ENCODE results near the gene DOCK4. TPM values are rescaled to one million over a fixed set of nuclear protein-coding genes. Genes with fewer than 3 reads are reported as not detected.

Gene DOCK4
- total RNA-seq, 1 experiment from 2014 or later, result 4.9 TPM

DNA sequence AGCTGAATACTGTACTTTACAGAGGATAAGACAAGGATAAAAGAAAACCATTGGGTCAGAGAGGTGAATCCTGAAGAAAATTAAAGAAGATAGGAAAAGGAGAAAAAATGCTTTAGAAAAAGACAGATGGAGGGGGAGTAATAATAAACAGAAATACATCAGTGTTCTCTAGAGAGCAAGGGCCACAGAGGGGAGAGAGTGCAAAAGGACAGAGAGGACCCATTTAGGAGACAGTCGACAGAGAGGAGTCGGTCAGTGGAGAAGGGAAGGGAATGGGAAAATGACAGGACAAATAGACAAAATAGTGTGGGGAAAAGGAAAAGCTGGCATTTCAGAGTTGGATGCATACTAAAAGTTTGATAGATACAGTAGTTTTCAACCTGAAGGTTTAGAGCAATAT, 287.0 kb downstream of the DOCK4 start:
- Mint-ChIP-seq H3K27me3 (ENCODE audit: low read depth) (no peaks in the 10 kb centered on the region), H3K27ac (peak overlapping the region in 1 of 3 experiments; percentile 18; a peak in 1 of 7 replicates), H3K4me1 (peaks cover 0 to 2% of the 10 kb centered on the region in 2 experiments; a peak in 2 of 4 replicates), H3K9me3 (no peaks in the 10 kb centered on the region), H3K36me3 (ENCODE audit: insufficient read depth in 1 of 3, low read depth in 3 of 3) (peaks cover 0 to 7% (median 0%) of the 10 kb centered on the region in 3 experiments; a peak in 3 of 7 replicates), H3K4me3 (no peak overlapping the region)
- no CpG with 5 or more reads among the region's 2 CpGs for WGBS (ENCODE audit: extremely low coverage, insufficient read length, low lambda C conversion rate)
- Histone ChIP-seq H3T11ph (ENCODE audit: low read length) (no peak overlapping the region), H3K79me1 (ENCODE audit: insufficient read depth, low read depth, low read length, poor library complexity, severe bottlenecking) (no peaks in the 10 kb centered on the region), H3K23me2 (ENCODE audit: insufficient read length, low read depth, low read length, poor library complexity, severe bottlenecking) (no peaks in the 10 kb centered on the region), H3K56ac (ENCODE audit: insufficient read length, low read depth, low read length) (no peak overlapping the region), H2AK5ac (ENCODE audit: insufficient read length, low read length) (no peak overlapping the region), H3K9me3 (ENCODE audit: control insufficient read depth, low read depth, low read length) (no peaks in the 10 kb centered on the region), H4K20me1 (ENCODE audit: control insufficient read depth, insufficient read depth, insufficient read length) (no peaks in the 10 kb centered on the region), H3K4me1 (ENCODE audit: insufficient read depth, low read length) (no peaks in the 10 kb centered on the region), H3K27me3 (ENCODE audit: insufficient read depth, low read length) (no peaks in the 10 kb centered on the region), H3K4me2 (ENCODE audit: insufficient read depth, insufficient read length, low read length) (no peak overlapping the region), H2BK5ac (ENCODE audit: insufficient read length, low read length) (no peak overlapping the region), H2BK12ac (ENCODE audit: insufficient read length, low read depth, low read length) (no peak overlapping the region), H3K18ac (ENCODE audit: insufficient read length, low read depth, low read length) (no peak overlapping the region), H3K9ac (ENCODE audit: extremely low read depth, insufficient read length, low read length) (no peak overlapping the region), H3K23ac (ENCODE audit: insufficient read length, low read depth, low read length) (no peak overlapping the region), H4K91ac (ENCODE audit: insufficient read length, low read depth, low read length) (no peak overlapping the region), H3K79me2 (ENCODE audit: insufficient read depth, low read length) (no peaks in the 10 kb centered on the region), H3K4ac (ENCODE audit: low read depth, low read length) (no peak overlapping the region), H3K27ac (ENCODE audit: insufficient read length, low read depth, low read length) (no peak overlapping the region), H4K5ac (ENCODE audit: insufficient read length, low read depth, low read length) (no peak overlapping the region), H2BK20ac (ENCODE audit: low read depth, low read length, poor library complexity, severe bottlenecking) (no peak overlapping the region), H4K8ac (replicated peaks; ENCODE audit: insufficient read length, low read depth, low read length) (no peak overlapping the region), H2AFZ (ENCODE audit: low read length) (no peak overlapping the region), H2BK15ac (ENCODE audit: low read depth, low read length) (no peak overlapping the region), H2BK120ac (ENCODE audit: low read depth, low read length, poor library complexity, severe bottlenecking) (no peak overlapping the region), H3K14ac (ENCODE audit: insufficient read depth, low read length) (no peak overlapping the region)
- DNase-seq, result no peak
- TF ChIP-seq, protein P1, sequence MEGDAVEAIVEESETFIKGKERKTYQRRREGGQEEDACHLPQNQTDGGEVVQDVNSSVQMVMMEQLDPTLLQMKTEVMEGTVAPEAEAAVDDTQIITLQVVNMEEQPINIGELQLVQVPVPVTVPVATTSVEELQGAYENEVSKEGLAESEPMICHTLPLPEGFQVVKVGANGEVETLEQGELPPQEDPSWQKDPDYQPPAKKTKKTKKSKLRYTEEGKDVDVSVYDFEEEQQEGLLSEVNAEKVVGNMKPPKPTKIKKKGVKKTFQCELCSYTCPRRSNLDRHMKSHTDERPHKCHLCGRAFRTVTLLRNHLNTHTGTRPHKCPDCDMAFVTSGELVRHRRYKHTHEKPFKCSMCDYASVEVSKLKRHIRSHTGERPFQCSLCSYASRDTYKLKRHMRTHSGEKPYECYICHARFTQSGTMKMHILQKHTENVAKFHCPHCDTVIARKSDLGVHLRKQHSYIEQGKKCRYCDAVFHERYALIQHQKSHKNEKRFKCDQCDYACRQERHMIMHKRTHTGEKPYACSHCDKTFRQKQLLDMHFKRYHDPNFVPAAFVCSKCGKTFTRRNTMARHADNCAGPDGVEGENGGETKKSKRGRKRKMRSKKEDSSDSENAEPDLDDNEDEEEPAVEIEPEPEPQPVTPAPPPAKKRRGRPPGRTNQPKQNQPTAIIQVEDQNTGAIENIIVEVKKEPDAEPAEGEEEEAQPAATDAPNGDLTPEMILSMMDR (conservative IDR thresholded peaks at IDR 0.05), result no peak
